ENCODE results near the gene COTL1.

Gene COTL1

GRCh38 chr16:84589975-84590719, 27.7 kb downstream of the COTL1 start:
- TF ChIP-seq CTCF (IDR thresholded peaks at IDR 0.05; ENCODE audit: insufficient read depth, missing control alignments): no peak
- DNase-seq (ENCODE audit: insufficient read length, low spot score) (no peak), FAIRE-seq (no peak)

- FAIRE-seq (no peak), DNase-seq (ENCODE audit: insufficient read length, low spot score) (no peak)
- no peak for TF ChIP-seq CTCF (IDR thresholded peaks at IDR 0.05; ENCODE audit: insufficient read depth, missing control alignments)
Measured at GRCh38 chr16:84588991-84589390, 28.9 kb downstream of the COTL1 start.

GRCh38 chr16:84585886-84586285, 32.0 kb downstream of the COTL1 start:
- TF ChIP-seq CTCF (IDR thresholded peaks at IDR 0.05; ENCODE audit: insufficient read depth, missing control alignments): no peak
- FAIRE-seq (no peak), DNase-seq (ENCODE audit: insufficient read length, low spot score) (no peak)

GRCh38 chr16:84585467-84585866, 32.4 kb downstream of the COTL1 start:
- no peak for FAIRE-seq
- TF ChIP-seq CTCF (IDR thresholded peaks at IDR 0.05; ENCODE audit: insufficient read depth, missing control alignments): no peak
- no peak for DNase-seq (ENCODE audit: insufficient read length, low spot score)

- no peak for TF ChIP-seq CTCF (IDR thresholded peaks at IDR 0.05; ENCODE audit: insufficient read depth, missing control alignments)
- FAIRE-seq (no peak), DNase-seq (ENCODE audit: insufficient read length, low spot score) (no peak)
Measured at GRCh38 chr16:84584678-84585077, 33.2 kb downstream of the COTL1 start.

GRCh38 chr16:84583995-84584394, 33.9 kb downstream of the COTL1 start:
- no peak for FAIRE-seq
- no peak for TF ChIP-seq CTCF (IDR thresholded peaks at IDR 0.05; ENCODE audit: insufficient read depth, missing control alignments)
- DNase-seq (ENCODE audit: insufficient read length, low spot score): no peak

GRCh38 chr16:84582958-84583516, 34.8 kb downstream of the COTL1 start:
- no peak for TF ChIP-seq CTCF (IDR thresholded peaks at IDR 0.05; ENCODE audit: insufficient read depth, missing control alignments)
- DNase-seq (ENCODE audit: insufficient read length, low spot score): no peak
- no peak for FAIRE-seq

Measured in D721Med (cell line).